K562 (cell line): Measurements from ENCODE around the gene PEAR1. TPM values are rescaled to one million over a fixed set of nuclear protein-coding genes. Genes with fewer than 3 reads are reported as not detected.

ENCODE experiments used
- CEBPG ChIP-seq, 3 experiments: fragments of 200-800 bp in 1 of 3; sonication (Bioruptor generic) in 1 of 3; sonication (generic) in 1 of 3; formaldehyde crosslinking in 1 of 3; IDR thresholded peaks in 2 of 3; conservative IDR thresholded peaks in 1 of 3; 2 replicates each; pipeline versions ENCODE4 v1.6.1 to v1.8.0; 2016 to 2022; ENCODE audit warnings: missing compliant biosample characterization in 2 of 3, missing genetic modification characterization in 2 of 3, mild to moderate bottlenecking in 1 of 3, missing genetic modification reagents in 1 of 3
- CHCHD3 ChIP-seq: fragments of 250-450 bp; sonication (Bioruptor Pico); IDR thresholded peaks from 2 replicates; pipeline ENCODE4 v2.1.2; 2022; ENCODE audit warnings: mild to moderate bottlenecking
- CREM ChIP-seq: IDR thresholded peaks from 2 replicates; pipeline ENCODE4 v1.6.1; 2014; ENCODE audit warnings: antibody characterized with exemption, low read depth
- ELF1 ChIP-seq: fragments of 200-800 bp; sonication (Bioruptor generic); IDR thresholded peaks from 2 replicates; pipeline ENCODE4 v1.6.1; 2016; ENCODE audit warnings: missing genetic modification characterization, missing compliant biosample characterization
- FIP1L1 ChIP-seq: fragments of 200-400 bp; formaldehyde crosslinking; IDR thresholded peaks from 2 replicates; pipeline ENCODE4 v1.6.1; 2018; ENCODE audit warnings: mild to moderate bottlenecking, low read depth, low read length; ENCODE audit not compliant: poor library complexity, severe bottlenecking
- FOXJ3 ChIP-seq: sonication (generic); formaldehyde crosslinking; IDR thresholded peaks from 2 replicates; pipeline ENCODE4 v1.4.0; 2020; ENCODE audit warnings: mild to moderate bottlenecking, missing genetic modification reagents
- HIVEP1 ChIP-seq: fragments of 250-450 bp; sonication (Bioruptor Pico); IDR thresholded peaks from 2 replicates; pipeline ENCODE4 v1.4.0; 2020; ENCODE audit warnings: mild to moderate bottlenecking
- HMGN3 ChIP-seq: IDR thresholded peaks from 2 replicates; pipeline ENCODE4 v1.6.1; 2011; ENCODE audit warnings: borderline replicate concordance, low read depth, mild to moderate bottlenecking, mixed read lengths, low read length; ENCODE audit not compliant: insufficient read length; ENCODE audit errors: extremely low read depth
- MBD2 ChIP-seq: sonication (generic); IDR thresholded peaks from 2 replicates; pipeline ENCODE4 v1.6.1; 2016; ENCODE audit warnings: low read depth, borderline replicate concordance
- PCBP1 ChIP-seq: fragments of 200-400 bp; formaldehyde crosslinking; IDR thresholded peaks from 2 replicates; pipeline ENCODE4 v1.6.1; 2018; ENCODE audit warnings: mild to moderate bottlenecking, low read depth, low read length; ENCODE audit not compliant: poor library complexity, severe bottlenecking
- PML ChIP-seq: IDR thresholded peaks from 2 replicates; pipeline ENCODE4 v1.6.1; 2012; ENCODE audit warnings: low read length, inconsistent platforms
- RFX5 ChIP-seq: IDR thresholded peaks from 2 replicates; pipeline ENCODE4 v1.6.1; 2011; ENCODE audit warnings: low read depth, mild to moderate bottlenecking, improper control_type of control experiment, low read length
- TBL1XR1 ChIP-seq, 2 experiments: IDR thresholded peaks; 2 replicates each; pipeline ENCODE4 v1.6.1; 2012; ENCODE audit warnings: improper control_type of control experiment in 2 of 2, low read length in 2 of 2, mild to moderate bottlenecking in 1 of 2
- XRCC4 ChIP-seq: IDR thresholded peaks from one replicate; pipeline ENCODE4 v1.6.1; 2011; ENCODE audit not compliant: insufficient read depth, insufficient read length; ENCODE audit errors: extremely low read depth
- ZC3H4 ChIP-seq: sonication (generic); formaldehyde crosslinking; IDR thresholded peaks from 2 replicates; pipeline ENCODE4 v1.9.0; 2021; ENCODE audit warnings: missing genetic modification reagents, borderline replicate concordance
- ZEB2 ChIP-seq: fragments of 450-650 bp; IDR thresholded peaks from 2 replicates; pipeline ENCODE4 v1.6.1; 2016
- ZNF134 ChIP-seq: fragments of 250-450 bp; sonication (Bioruptor Pico); conservative IDR thresholded peaks from 2 replicates; pipeline ENCODE4 v1.4.0; 2020
- ZNF717 ChIP-seq: fragments of 250-450 bp; sonication (Bioruptor Pico); IDR thresholded peaks from 2 replicates; pipeline ENCODE4 v1.5.0; 2021
- polyA plus RNA-seq, 8 experiments: library from polyadenylated mRNA; depleted of rRNA in 4 of 8; stranded (reverse) in 5 of 8; unstranded in 3 of 8; fragments of >200 nt; fragmentation: Nextera tagmentation in 2 of 8; fragmentation: Illumina TruSeq in 1 of 8; extraction: Ambion mirVana in 2 of 8; extraction: Trizol in 1 of 8; gene quantifications; 2 replicates each; pipeline versions ENCODE4 v1.2.1 to v1.2.3, GENCODE V29; 2011 to 2014; ENCODE audit warnings: inconsistent platforms in 1 of 8, missing spikeins in 1 of 8
- total RNA-seq, 7 experiments: library from RNA; depleted of rRNA in 6 of 7; stranded (reverse); fragments of >200 nt in 6 of 7; fragmentation: Illumina TruSeq in 2 of 7; extraction: Trizol in 2 of 7; gene quantifications; 2 replicates each; pipeline versions ENCODE4 v1.2.1 to v1.2.3, GENCODE V29; 2011 to 2021; ENCODE audit warnings: low replicate concordance in 1 of 7
- TF ChIP-seq, protein P1 (sequence below): fragments of 450-650 bp; IDR thresholded peaks from 2 replicates; pipeline ENCODE4 v1.6.1; 2016; ENCODE audit warnings: low read depth, mild to moderate bottlenecking, moderate library complexity
- TF ChIP-seq, protein P2 (sequence below): fragments of 450-650 bp; formaldehyde crosslinking; IDR thresholded peaks from 2 replicates; pipeline ENCODE4 v1.4.0; 2020; ENCODE audit warnings: mild to moderate bottlenecking, moderate library complexity
- TF ChIP-seq, protein P3 (sequence below): fragments of 250-450 bp; sonication (Bioruptor Pico); IDR thresholded peaks from 2 replicates; pipeline ENCODE4 v1.5.0; 2020; ENCODE audit warnings: mild to moderate bottlenecking
- TF ChIP-seq, protein P4 (sequence below): sonication (generic); formaldehyde crosslinking; IDR thresholded peaks from 2 replicates; pipeline ENCODE4 v1.8.1; 2023; ENCODE audit warnings: mild to moderate bottlenecking, missing genetic modification reagents
- TF ChIP-seq, protein P5 (sequence below): fragments of 250-450 bp; sonication (Bioruptor Pico); IDR thresholded peaks from 2 replicates; pipeline ENCODE4 v1.5.0; 2021

The PEAR1 gene
- total and polyA plus RNA-seq, 9 of the 15 experiments (the other 6 are each of a cell fraction or from before 2014, with no cell fraction given) = 0.87 to 13.9 (median 6.1) TPM

DNA sequence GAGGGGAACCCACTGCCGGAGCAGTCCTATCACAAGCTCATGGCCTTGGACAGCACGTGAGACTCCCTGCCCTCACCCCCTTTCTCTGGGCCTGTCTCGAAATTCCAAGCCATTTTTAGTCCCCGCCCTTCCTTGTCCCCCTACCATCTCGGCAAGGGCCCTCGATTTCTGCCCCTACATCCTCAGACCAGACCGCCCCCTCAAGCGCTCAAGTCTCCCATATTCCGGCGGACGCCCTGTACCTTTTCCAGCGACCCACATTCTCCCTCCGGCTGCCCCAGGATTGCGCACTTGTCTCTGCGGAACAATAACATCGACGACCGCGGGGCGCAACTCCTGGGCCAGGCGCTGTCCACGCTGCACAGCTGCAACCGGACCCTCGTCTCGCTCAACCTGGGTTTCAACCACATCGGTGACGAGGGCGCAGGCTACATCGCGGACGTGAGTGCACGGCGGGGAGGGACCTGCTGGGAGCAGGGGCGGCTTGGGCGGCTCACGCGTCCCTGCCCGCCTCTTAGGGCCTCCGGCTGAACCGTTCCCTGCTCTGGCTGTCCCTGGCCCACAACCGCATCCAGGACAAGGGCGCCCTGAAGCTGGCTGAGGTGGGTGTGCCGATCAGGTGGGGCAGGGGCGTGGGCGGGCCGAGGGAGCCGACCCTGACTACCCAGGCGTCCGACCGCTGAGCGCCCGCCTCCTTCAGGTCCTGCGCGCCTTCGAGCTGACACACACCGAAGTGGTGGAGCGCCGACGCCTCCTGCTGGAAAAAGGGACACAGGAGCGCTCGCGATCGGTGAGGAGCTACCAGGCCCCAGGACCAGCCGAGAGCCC lies 33.9 kb downstream of the PEAR1 start (continued):
- TF ChIP-seq ZC3H4 (CRISPR knock-in tag) (no peak), PML (no peak), CEBPG (CRISPR knock-in tag; IDR thresholded peaks at IDR 0.05) (no peak), CEBPG (tag; conservative IDR thresholded peaks at IDR 0.05 in 1 of 2, IDR thresholded peaks at IDR 0.05 in 1 of 2) (no peak), MBD2 (no peak), FOXJ3 (CRISPR knock-in tag) (no peak), RFX5 (no peak), HMGN3 (no peak), CHCHD3 (CRISPR knock-in tag) (no peak), XRCC4 (no peak), PCBP1 (no peak), CREM (no peak), ELF1 (tag) (no peak), HIVEP1 (CRISPR knock-in tag) (no peak), FIP1L1 (no peak), ZNF717 (CRISPR knock-in tag) (no peak), ZEB2 (no peak), TBL1XR1 (IDR thresholded peaks at IDR 0.05; ENCODE audit: low read length in 2 of 2) (no peak), ZNF134 (CRISPR knock-in tag) (no peak)
- TF ChIP-seq, protein P1, sequence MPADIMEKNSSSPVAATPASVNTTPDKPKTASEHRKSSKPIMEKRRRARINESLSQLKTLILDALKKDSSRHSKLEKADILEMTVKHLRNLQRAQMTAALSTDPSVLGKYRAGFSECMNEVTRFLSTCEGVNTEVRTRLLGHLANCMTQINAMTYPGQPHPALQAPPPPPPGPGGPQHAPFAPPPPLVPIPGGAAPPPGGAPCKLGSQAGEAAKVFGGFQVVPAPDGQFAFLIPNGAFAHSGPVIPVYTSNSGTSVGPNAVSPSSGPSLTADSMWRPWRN = no peak
- TF ChIP-seq, protein P2, sequence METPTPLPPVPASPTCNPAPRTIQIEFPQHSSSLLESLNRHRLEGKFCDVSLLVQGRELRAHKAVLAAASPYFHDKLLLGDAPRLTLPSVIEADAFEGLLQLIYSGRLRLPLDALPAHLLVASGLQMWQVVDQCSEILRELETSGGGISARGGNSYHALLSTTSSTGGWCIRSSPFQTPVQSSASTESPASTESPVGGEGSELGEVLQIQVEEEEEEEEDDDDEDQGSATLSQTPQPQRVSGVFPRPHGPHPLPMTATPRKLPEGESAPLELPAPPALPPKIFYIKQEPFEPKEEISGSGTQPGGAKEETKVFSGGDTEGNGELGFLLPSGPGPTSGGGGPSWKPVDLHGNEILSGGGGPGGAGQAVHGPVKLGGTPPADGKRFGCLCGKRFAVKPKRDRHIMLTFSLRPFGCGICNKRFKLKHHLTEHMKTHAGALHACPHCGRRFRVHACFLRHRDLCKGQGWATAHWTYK (CRISPR knock-in tag) = no peak
- TF ChIP-seq, protein P3, sequence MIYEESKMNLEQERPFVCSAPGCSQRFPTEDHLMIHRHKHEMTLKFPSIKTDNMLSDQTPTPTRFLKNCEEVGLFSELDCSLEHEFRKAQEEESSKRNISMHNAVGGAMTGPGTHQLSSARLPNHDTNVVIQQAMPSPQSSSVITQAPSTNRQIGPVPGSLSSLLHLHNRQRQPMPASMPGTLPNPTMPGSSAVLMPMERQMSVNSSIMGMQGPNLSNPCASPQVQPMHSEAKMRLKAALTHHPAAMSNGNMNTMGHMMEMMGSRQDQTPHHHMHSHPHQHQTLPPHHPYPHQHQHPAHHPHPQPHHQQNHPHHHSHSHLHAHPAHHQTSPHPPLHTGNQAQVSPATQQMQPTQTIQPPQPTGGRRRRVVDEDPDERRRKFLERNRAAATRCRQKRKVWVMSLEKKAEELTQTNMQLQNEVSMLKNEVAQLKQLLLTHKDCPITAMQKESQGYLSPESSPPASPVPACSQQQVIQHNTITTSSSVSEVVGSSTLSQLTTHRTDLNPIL (CRISPR knock-in tag) = no peak
- TF ChIP-seq, protein P4, sequence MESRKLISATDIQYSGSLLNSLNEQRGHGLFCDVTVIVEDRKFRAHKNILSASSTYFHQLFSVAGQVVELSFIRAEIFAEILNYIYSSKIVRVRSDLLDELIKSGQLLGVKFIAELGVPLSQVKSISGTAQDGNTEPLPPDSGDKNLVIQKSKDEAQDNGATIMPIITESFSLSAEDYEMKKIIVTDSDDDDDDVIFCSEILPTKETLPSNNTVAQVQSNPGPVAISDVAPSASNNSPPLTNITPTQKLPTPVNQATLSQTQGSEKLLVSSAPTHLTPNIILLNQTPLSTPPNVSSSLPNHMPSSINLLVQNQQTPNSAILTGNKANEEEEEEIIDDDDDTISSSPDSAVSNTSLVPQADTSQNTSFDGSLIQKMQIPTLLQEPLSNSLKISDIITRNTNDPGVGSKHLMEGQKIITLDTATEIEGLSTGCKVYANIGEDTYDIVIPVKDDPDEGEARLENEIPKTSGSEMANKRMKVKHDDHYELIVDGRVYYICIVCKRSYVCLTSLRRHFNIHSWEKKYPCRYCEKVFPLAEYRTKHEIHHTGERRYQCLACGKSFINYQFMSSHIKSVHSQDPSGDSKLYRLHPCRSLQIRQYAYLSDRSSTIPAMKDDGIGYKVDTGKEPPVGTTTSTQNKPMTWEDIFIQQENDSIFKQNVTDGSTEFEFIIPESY (CRISPR knock-in tag) = peak; percentile 97
- TF ChIP-seq, protein P5, sequence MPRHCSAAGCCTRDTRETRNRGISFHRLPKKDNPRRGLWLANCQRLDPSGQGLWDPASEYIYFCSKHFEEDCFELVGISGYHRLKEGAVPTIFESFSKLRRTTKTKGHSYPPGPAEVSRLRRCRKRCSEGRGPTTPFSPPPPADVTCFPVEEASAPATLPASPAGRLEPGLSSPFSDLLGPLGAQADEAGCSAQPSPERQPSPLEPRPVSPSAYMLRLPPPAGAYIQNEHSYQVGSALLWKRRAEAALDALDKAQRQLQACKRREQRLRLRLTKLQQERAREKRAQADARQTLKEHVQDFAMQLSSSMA = no peak
